OCI-LY1 (cell line): Measurements from ENCODE around the gene HSF5.

Experiments
- CTCF ChIP-seq: fragments of 200-600 bp; sonication (generic), shearing (Covaris generic); IDR thresholded peaks from 2 replicates; pipeline ENCODE4 v1.5.1; 2017; ENCODE audit warnings: mild to moderate bottlenecking, antibody characterized with exemption, low read length, moderate library complexity, mixed read lengths
- EZH2 ChIP-seq: fragments of 200-600 bp; sonication (generic), shearing (Covaris generic); IDR thresholded peaks from 2 replicates; pipeline ENCODE4 v1.8.0; 2017; ENCODE audit warnings: borderline replicate concordance, mixed run types, mild to moderate bottlenecking, antibody characterized with exemption, low read length, moderate library complexity, mixed read lengths

DNA sequence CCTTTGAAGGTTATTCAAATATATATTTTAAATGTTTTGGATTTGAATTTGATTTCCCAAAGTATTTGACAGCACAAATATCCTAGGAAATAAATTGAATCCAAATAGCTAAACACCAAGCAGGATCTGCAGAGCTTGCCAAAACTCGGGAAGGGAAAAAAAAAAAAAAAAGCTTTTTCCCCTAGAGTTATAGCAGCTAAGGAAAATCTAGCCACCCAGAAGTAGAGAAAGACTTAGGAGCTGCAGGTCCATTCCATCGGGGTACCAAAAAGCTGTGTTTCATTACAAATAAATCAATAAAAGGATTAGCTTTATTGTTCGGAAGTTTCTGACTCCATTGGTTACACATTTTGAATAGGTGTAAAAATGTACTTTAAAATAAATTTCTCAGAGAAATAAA is 19.3 kb downstream of the HSF5 start:
- TF ChIP-seq CTCF (no peak), EZH2 (no peak)
